NCI-H1436 (cell line): ENCODE results near the gene UTS2R.
"Not testable (repeated sequence)": the region's sequence is repeated elsewhere in the genome, so short reads cannot be mapped to it uniquely, and the experiment has no call there.

Experiments used
- DNase-seq: peaks from one replicate; lab custom pipeline; 2025; lab: John Stamatoyannopoulos, UW

UTS2R gene

DNA sequence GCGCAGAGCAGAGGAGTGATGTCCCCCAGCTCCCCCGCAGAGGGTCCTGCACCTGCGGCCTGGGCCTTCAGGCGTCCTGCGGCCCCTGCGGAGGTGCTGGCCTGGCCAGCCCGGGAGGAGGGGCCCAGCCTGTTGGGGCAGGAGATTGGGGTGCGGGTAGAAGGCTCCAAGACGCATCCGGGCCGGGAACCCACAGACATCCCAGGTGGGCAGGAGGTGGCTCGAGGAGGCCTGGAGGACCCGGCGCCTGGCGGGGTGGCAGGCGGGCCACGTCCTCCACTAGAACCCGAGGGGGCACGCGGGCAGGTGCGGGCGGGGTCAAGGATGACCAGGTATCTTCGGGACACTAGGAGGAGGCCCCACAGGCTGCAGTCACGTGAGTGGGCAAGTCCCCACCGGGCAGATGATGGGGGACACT lies 37.4 kb upstream of the UTS2R start:
- DNase-seq = no peak

DNA sequence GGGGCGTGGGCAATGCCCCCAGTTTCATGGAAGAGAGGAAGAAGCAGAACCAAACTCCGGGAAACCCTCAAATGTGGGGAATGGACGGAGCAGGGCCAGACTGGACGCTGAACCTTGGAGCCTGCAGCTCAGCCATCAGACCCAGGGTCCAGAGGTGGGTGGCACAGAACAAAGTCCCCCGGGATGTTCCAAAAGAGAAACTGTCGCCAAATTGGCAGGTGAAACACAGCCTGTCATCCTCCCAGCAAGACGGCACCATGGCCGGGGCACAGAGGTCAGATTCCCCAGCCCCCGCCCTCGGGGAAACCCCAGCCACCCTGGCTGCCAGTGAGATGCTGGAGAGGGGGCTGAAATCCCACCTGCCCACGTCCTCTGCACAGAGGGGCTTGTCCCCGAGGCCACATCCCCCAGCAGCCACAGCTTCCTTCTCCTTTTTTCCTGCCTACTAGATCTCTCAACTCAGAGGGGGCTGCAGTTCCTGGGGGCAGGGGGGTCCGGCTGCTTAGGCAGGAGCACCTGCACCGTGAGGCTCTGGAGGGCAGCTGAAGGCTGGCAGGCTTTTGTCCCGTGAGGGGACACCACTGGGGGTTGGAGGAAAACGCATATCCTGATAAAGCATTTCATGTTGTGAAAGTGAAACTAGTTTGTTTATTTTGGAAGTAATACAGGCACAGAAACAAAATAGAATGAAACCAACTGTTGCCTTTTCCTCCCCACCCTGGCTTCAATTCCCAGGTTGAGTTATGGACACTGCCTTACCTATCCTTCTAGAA lies 36.8 kb upstream of the UTS2R start:
- DNase-seq = no peak

- no peak for DNase-seq
Measured at GRCh38 chr17:82338858-82339633, 32.5 kb upstream of the UTS2R start.

GRCh38 chr17:82339634-82340580 lies 31.7 kb upstream of the UTS2R start:
- DNase-seq = no peak

DNA sequence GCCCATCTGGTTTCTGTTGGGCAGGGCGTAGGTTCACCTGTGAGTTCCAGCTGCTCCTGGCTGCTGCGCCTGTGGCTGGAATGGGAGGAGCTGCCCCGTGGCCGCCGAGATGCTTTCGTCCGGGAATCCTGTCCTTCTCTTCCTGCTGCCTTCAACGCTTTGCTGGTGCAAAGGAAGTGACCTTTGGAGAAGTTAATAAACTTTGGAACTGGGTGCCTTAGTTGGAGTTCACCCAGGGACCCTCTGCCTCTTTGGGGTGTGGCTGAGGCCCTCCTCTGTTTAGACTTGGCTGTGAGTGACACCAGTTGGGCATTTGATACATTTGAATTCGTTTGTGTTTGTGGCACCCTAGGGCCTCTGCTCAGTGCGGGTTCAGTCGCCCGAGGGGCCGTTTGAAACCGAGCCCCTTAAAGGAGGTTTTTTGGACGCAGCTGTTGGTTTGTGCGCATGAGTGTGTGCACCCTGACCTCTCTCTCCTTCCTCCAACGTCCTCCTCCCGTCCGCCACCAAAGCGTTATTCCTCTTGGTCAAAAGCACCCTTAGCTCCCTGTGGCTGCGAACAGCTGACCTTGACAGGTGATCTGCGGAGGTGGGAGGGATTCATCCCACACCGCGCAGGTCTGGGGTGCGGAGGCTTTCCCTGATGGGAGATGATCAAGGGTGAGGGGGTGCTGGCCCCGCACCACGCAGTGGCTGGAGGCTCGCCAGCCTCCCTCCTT lies 29.0 kb upstream of the UTS2R start:
- DNase-seq = no peak

- DNase-seq = no peak
Measured at GRCh38 chr17:82343560-82343959, 28.0 kb upstream of the UTS2R start.

DNA sequence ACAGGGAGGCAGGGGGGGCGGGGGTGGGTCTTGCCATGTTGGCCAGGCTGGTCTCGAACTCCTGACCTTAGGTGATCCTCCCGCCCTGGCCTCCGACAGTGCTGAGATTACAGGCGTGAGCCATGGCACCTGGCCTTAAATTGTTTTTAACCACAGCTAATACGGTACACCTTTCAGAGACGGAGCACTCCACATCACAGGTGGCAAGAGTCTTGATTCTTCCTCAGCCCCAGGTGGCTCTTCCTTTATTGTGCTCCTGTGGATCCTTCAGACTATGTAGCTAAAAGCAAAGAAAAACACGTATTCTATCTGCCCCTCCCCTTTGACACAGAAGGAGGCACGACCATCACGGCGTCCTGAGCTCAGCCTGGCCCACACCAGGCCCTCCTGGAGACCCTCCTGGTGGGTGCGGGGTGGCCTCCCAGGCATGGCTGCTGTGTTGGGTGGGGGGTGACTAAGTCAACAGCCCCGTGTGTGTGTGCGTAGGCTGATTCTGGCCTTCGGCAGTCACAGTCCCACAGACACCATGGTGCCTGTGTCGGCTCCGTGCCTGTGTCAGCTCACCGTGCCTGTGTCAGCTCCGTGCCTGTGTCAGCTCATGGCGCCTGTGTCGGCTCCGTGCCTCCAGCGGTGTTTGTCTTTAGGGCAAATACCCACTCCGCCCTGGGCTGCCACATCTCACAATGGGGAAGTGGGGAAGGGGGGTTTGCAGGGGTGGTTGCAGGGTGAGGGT lies 27.2 kb upstream of the UTS2R start:
- DNase-seq = no peak

DNA sequence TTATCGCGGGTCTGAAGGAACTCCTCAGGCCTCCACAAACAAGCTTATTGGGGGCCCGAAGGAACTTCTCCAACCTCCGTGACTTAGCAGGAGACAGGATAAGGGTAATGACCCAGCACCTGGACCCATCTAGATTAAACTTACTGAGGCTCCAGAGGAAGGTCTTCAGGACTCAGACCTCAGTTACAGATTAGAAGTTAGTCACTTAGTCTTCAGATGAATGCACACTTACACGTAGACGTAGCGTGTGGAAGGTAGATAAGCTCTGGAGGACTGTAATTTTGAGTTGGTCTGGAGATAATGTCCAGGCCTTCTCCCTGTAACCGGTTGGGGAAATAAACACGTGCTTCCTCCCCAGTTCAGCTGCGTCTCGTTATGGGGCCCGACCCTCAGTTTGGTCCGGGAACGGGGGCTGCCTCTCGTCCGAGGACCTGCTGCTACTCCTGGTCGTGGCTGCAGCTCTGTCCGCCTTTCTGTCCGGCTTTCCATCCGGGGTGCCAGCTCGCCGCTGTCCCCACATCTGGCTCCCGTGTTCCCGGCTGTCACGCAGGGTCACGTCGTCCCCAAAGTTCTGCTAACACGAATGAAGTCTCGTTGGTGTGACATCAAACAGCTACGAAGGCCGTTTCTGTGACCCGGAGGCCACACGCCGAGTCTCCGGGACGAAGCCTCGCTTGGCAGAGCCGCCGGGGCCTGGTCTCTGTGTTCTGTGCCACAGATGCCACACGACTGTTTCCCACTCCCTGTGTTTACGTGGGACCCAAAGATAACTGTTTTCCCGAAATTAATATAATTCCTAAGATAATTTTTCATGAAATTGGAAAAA lies 26.2 kb upstream of the UTS2R start:
- DNase-seq = no peak

GRCh38 chr17:82346342-82347300 lies 24.9 kb upstream of the UTS2R start:
- no peak for DNase-seq

DNA sequence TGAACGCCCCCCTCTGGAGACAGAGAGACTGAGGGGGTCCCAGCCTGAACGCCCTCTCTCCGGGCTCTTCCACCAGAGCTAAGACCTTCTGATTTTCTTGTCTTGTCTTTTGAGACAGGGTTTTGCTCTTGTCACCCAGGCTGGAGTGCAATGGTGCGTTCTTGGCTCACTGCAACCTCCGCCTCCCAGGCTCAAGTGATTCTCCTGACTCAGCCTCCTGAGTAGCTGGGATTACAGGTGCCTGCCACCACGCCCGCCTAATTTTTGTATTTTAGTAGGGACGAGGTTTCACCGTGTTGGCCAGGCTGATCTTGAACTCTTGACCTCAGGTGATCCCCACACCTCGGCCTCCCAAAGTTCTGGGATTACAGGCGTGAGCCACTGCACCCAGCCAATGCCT lies 23.6 kb upstream of the UTS2R start:
- DNase-seq = not testable (repeated sequence)

- DNase-seq = no peak
Measured at GRCh38 chr17:82348434-82348833, 23.1 kb upstream of the UTS2R start.

DNA sequence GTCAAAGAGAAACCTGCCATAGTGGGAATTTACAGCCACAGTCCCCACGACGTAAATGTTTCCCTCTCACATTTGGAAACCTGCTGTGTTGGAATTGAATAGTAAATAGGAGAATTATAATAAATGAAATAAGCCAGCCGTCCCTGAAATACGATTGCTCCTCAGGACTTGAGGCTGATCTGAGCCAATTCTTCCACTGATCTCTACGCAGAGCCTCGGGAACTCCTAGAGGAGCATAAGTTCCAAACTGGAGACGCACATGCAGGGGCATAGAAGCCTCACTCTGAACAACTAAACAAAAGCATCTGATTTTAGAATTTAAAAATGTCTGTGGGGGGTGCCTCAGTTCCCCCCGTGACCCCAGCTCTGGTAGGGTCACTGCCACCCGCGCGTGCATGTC lies 22.7 kb upstream of the UTS2R start:
- no peak for DNase-seq

GRCh38 chr17:82349287-82349701 lies 22.3 kb upstream of the UTS2R start:
- DNase-seq = no peak

DNA sequence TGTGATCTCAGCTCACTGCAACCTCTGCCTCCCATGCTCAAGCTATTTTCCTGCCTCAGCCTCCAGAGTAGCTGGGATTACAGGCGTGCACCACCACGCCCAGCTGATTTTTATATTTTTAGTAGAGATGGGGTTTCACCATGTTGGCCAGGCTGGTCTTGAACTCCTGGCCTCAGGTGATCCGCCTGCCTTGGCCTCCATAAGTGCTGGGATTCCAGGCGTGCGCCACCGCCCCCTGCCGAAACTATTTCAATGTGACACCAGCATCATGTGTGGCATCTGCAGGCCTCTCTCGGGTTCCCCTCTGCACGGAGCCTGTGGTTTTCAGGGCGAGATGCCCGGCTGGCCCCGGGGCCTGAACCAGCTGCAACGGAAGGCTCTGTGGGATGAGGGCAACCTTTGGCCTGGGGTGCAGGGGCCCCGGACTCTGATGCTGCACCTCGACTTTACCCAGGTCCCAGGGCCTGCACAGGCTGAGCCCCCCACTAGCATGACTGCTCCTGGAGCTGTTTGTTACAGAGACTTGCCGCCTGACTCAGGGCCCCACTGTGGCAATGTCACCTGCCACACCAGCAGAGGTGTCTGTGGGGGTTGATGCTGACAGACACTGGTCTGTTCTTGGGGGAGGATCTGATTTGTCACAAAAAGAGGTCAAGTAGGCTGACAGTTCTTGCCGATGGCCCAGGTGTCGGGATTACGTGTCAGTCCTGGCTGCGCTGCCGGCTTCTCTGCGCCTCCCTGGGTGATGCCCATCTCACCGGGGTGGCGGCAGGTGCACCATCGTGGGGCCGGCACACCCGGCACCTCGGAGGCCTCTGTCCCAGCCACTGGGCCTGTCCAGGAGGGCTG lies 21.2 kb upstream of the UTS2R start:
- no peak for DNase-seq

- no peak for DNase-seq
Measured at GRCh38 chr17:82351254-82351712, 20.3 kb upstream of the UTS2R start.

DNA sequence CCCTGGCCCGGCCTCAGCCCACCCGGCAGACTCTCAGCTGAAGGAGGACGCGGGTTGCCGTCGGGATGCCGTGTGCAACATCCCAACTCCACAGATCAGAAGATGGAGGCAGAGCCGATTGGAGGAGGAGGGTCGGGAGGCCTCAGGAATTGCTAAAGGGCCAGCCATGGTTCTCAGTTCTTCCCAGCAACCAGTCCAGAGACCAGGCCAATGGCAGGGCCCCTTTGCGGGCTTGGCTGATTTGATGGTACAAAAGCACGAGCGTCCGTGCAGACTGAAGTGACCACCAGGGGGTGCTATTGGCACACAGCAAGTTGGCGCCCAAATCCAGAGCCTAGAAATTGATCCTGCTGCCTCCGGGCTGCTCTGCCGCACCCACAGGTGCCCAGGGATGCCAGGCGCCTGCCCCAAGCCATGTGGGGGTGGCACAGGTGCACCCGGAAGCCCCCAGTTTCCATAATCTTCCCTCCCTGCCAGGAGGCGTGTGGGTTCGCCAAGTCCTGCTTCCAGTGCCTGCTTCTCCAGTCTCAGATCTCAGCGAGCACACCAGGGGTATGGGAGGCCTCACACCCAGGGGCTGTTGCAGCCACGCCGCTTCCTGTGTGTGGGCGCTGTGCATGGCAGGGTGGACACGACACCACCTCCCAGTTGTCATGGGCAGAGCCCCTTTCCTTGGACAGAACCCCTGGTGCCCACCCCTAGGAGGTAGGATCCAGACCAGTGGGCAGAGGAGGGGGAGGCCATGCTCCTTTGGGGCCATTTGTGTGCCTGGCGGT lies 19.7 kb upstream of the UTS2R start:
- peak; percentile 93 for DNase-seq

- no peak for DNase-seq
Measured at GRCh38 chr17:82353484-82353883, 18.1 kb upstream of the UTS2R start.
